HCT116 (cell line): ENCODE data around the gene NEO1. TPM values are rescaled to one million over a fixed set of nuclear protein-coding genes. Genes with fewer than 3 reads are reported as not detected.

Experiments
- ATAC-seq: fragments of 200-7000 bp; cut with Tn5 transposase; 2 replicates; pipeline ENCODE4 v1.9.1; 2020; ENCODE audit warnings: mild to moderate bottlenecking, moderate library complexity
- BruUV-seq: library from RNA; stranded (reverse); fragments of 400-500 nt; replicated peaks from 2 replicates; lab custom pipeline; 2021; lab: Mats Ljungman, UMichigan
- CTCF ChIA-PET: fragments of 300-600 bp; sonication (Branson Sonifier 250); formaldehyde crosslinking; loops from one replicate; lab custom pipeline; 2021; ENCODE audit warnings: antibody characterized with exemption; lab: Charles Lee
- POLR2A ChIA-PET: fragments of 300-600, 350-600 bp; sonication (Branson Sonifier 250); formaldehyde crosslinking; loops from one replicate; lab custom pipeline; 2021; ENCODE audit warnings: antibody characterized with exemption; lab: Charles Lee
- RAD21 ChIA-PET, 2 experiments: fragments of 300-600 bp; sonication (Branson Sonifier 250); formaldehyde crosslinking; loops; one replicate each; lab custom pipeline; 2023; ENCODE audit warnings: low total read pairs in 2 of 2; ENCODE audit not compliant: uncharacterized antibody in 2 of 2, unreplicated experiment in 2 of 2, low non-redundant PET in 1 of 2; lab: Charles Lee
- DNase-seq: peaks from one replicate; pipeline ENCODE4 v3.0.0-alpha.2; 2010; ENCODE audit warnings: low read depth, low spot score
- H2AFZ ChIP-seq: fragments of 200-600 bp; shearing (Covaris generic), sonication (generic); 2 replicates; pipeline ENCODE4 v1.6.1; 2017; ENCODE audit warnings: low read depth, mixed run types, mixed read lengths, antibody characterized with exemption, low read length; ENCODE audit not compliant: poor library complexity, severe bottlenecking
- H3K27ac ChIP-seq: 2 replicates; pipeline ENCODE4 v1.5.1; 2012; ENCODE audit warnings: low read depth, low read length
- H3K27me3 ChIP-seq: fragments of 200-600 bp; sonication (generic); 2 replicates; pipeline ENCODE4 v1.6.1; 2016; ENCODE audit warnings: mixed run types, low read length, mixed read lengths; ENCODE audit not compliant: insufficient read depth
- H3K36me3 ChIP-seq, 2 experiments: fragments of 200-500 bp in 1 of 2; fragments of 200-600 bp in 1 of 2; sonication (Bioruptor generic) in 1 of 2; sonication (generic) in 1 of 2; 2 replicates each; pipeline versions ENCODE4 v1.5.1 to v1.6.1; 2014 to 2016; ENCODE audit warnings: low read length in 2 of 2, inconsistent platforms in 1 of 2, mixed read lengths in 1 of 2, mixed run types in 1 of 2; ENCODE audit not compliant: insufficient read depth in 2 of 2, control insufficient read depth in 1 of 2
- H3K4me1 ChIP-seq, 2 experiments: fragments of 200-600 bp in 1 of 2; sonication (generic) in 1 of 2; 2 replicates each; pipeline versions ENCODE4 v1.5.1 to v1.6.1; 2012 to 2017; ENCODE audit warnings: low read length in 2 of 2, inconsistent platforms in 1 of 2, mild to moderate bottlenecking in 1 of 2, mixed read lengths in 1 of 2, mixed run types in 1 of 2, moderate library complexity in 1 of 2; ENCODE audit not compliant: insufficient read depth in 2 of 2, control insufficient read depth in 1 of 2
- H3K4me2 ChIP-seq: fragments of 200-600 bp; sonication (generic); 2 replicates; pipeline ENCODE4 v1.6.1; 2017; ENCODE audit warnings: mixed run types, low read length, mixed read lengths
- H3K4me3 ChIP-seq, 2 experiments: fragments of 200-600 bp in 1 of 2; sonication (generic) in 1 of 2; replicated peaks in 1 of 2; 2 replicates each; pipeline ENCODE4 v1.5.1; 2011 to 2016; ENCODE audit warnings: low read length in 2 of 2, control low read depth in 1 of 2, low read depth in 1 of 2, mild to moderate bottlenecking in 1 of 2, mixed read lengths in 1 of 2, mixed run types in 1 of 2
- H3K79me2 ChIP-seq: fragments of 200-600 bp; sonication (generic); 2 replicates; pipeline ENCODE4 v1.6.1; 2017; ENCODE audit warnings: mild to moderate bottlenecking, mixed run types, low read length, moderate library complexity, mixed read lengths; ENCODE audit not compliant: insufficient read depth
- H3K9ac ChIP-seq: fragments of 200-600 bp; sonication (generic); 2 replicates; pipeline ENCODE4 v1.6.1; 2016; ENCODE audit warnings: low read length, mixed read lengths
- H3K9me2 ChIP-seq: fragments of 200-600 bp; sonication (generic), shearing (Covaris generic); 2 replicates; pipeline ENCODE4 v1.6.1; 2017; ENCODE audit warnings: mixed run types, mild to moderate bottlenecking, moderate library complexity; ENCODE audit not compliant: insufficient read depth
- H3K9me3 ChIP-seq, 2 experiments: fragments of 200-500 bp in 1 of 2; fragments of 200-600 bp in 1 of 2; sonication (Bioruptor generic) in 1 of 2; sonication (generic) in 1 of 2; 2 replicates each; pipeline ENCODE4 v1.6.1; 2014 to 2017; ENCODE audit warnings: low read length in 2 of 2, mixed read lengths in 2 of 2, inconsistent platforms in 1 of 2, low read depth in 1 of 2, mild to moderate bottlenecking in 1 of 2, mixed run types in 1 of 2, moderate library complexity in 1 of 2; ENCODE audit not compliant: control insufficient read depth in 1 of 2, insufficient read depth in 1 of 2
- H4K20me1 ChIP-seq: fragments of 200-600 bp; sonication (generic), shearing (Covaris generic); 2 replicates; pipeline ENCODE4 v1.6.1; 2017; ENCODE audit warnings: mixed run types, mild to moderate bottlenecking, moderate library complexity; ENCODE audit not compliant: insufficient read depth
- CBX3 ChIP-seq: IDR thresholded peaks from 2 replicates; pipeline ENCODE4 v1.6.1; 2012; ENCODE audit warnings: low read depth
- CEBPB ChIP-seq: IDR thresholded peaks from 2 replicates; pipeline ENCODE4 v1.6.1; 2012; ENCODE audit warnings: low read depth
- EGR1 ChIP-seq: IDR thresholded peaks from 2 replicates; pipeline ENCODE4 v1.6.1; 2012; ENCODE audit warnings: low read depth
- EZH2 ChIP-seq: fragments of 200-600 bp; sonication (generic); IDR thresholded peaks from 2 replicates; pipeline ENCODE4 v1.6.1; 2017; ENCODE audit warnings: antibody characterized with exemption, mixed run types
- EZH2phosphoT487 ChIP-seq: fragments of 200-600 bp; IDR thresholded peaks from 2 replicates; pipeline ENCODE4 v1.6.1; 2018; ENCODE audit warnings: antibody characterized with exemption, borderline replicate concordance
- JUND ChIP-seq: IDR thresholded peaks from 2 replicates; pipeline ENCODE4 v1.6.1; 2012
- POLR2A ChIP-seq: IDR thresholded peaks from 2 replicates; pipeline ENCODE4 v1.7.0; 2011; ENCODE audit warnings: borderline replicate concordance; ENCODE audit not compliant: insufficient read depth, insufficient read length; ENCODE audit errors: extremely low read depth
- POLR2AphosphoS5 ChIP-seq: IDR thresholded peaks from 2 replicates; pipeline ENCODE4 v1.6.1; 2011; ENCODE audit warnings: mild to moderate bottlenecking, low read depth, low read length, moderate library complexity
- RAD21 ChIP-seq: IDR thresholded peaks from 2 replicates; pipeline ENCODE4 v1.6.1; 2012; ENCODE audit warnings: low read depth, mild to moderate bottlenecking
- SIN3A ChIP-seq: IDR thresholded peaks from 2 replicates; pipeline ENCODE4 v1.6.1; 2012; ENCODE audit warnings: low read depth
- SP1 ChIP-seq: IDR thresholded peaks from 2 replicates; pipeline ENCODE4 v1.6.1; 2012; ENCODE audit warnings: low read depth
- SRF ChIP-seq: IDR thresholded peaks from 2 replicates; pipeline ENCODE4 v1.6.1; 2012; ENCODE audit warnings: low read depth
- TCF7L2 ChIP-seq: IDR thresholded peaks from 2 replicates; pipeline ENCODE4 v1.7.0; 2011; ENCODE audit warnings: borderline replicate concordance, inconsistent platforms; ENCODE audit not compliant: insufficient read depth, insufficient read length; ENCODE audit errors: extremely low read depth
- YY1 ChIP-seq: IDR thresholded peaks from 2 replicates; pipeline ENCODE4 v1.6.1; 2011; ENCODE audit warnings: low read length, low read depth, moderate library complexity, mild to moderate bottlenecking; ENCODE audit not compliant: insufficient replicate concordance; ENCODE audit errors: extremely low read depth
- ZFX ChIP-seq: fragments of 450-650 bp; IDR thresholded peaks from 2 replicates; pipeline ENCODE4 v1.6.1; 2017
- ZNF274 ChIP-seq: fragments of 200-500 bp; sonication (Bioruptor generic); IDR thresholded peaks from 2 replicates; pipeline ENCODE4 v1.6.1; 2014; ENCODE audit warnings: mild to moderate bottlenecking, low read depth, low read length, inconsistent platforms
- intact Hi-C: fragments of 100-400 bp; cut with micrococcal nuclease; formaldehyde crosslinking; loops from 2 replicates; pipeline ENCODE4 v1.10.0; 2022
- total RNA-seq: library from RNA; stranded (reverse); gene quantifications from one replicate; pipeline ENCODE4 v1.2.1, GENCODE V29; 2021; ENCODE audit not compliant: unreplicated experiment
- TF ChIP-seq, protein P1 (sequence below): IDR thresholded peaks from 2 replicates; pipeline ENCODE4 v1.6.1; 2012
- TF ChIP-seq, protein P2 (sequence below), 3 experiments: fragments of 200-600 bp in 1 of 3; sonication (generic) in 1 of 3; IDR thresholded peaks in 2 of 3; conservative IDR thresholded peaks in 1 of 3; 2 replicates each; pipeline ENCODE4 v1.5.1; 2012 to 2017; ENCODE audit warnings: low read depth in 2 of 3, low read length in 2 of 3, antibody characterized with exemption in 1 of 3, borderline replicate concordance in 1 of 3, control low read depth in 1 of 3, mild to moderate bottlenecking in 1 of 3, mixed read lengths in 1 of 3, mixed run types in 1 of 3, moderate library complexity in 1 of 3; ENCODE audit not compliant: insufficient read depth in 1 of 3
- TF ChIP-seq, protein P3 (sequence below): IDR thresholded peaks from 2 replicates; pipeline ENCODE4 v1.6.1; 2011; ENCODE audit warnings: mild to moderate bottlenecking, low read length, moderate library complexity; ENCODE audit not compliant: insufficient replicate concordance; ENCODE audit errors: extremely low read depth
- TF ChIP-seq, protein P4 (sequence below): IDR thresholded peaks from 2 replicates; pipeline ENCODE4 v1.6.1; 2012

NEO1 gene
- total RNA-seq, 1 experiment from 2014 or later = 30.0 TPM

DNA sequence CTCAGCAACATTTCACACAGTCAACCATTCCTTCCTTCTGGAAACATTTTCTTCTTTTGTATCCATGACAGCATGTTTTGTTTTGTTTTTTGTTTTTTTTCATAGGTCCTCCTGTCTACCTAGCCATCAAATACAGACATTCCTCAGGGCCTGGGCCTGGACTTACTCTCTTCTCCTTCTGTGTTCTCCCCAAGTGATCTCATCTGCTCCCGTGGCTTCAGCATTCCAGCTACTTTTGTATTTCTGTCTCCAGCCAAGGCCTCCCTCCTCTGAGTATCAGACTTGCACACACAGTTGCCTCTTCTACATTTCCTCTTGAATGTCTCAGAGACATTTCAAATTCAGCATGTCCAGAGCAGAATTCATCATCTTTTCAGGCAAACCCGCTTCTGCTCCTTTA is 234.0 kb downstream of the NEO1 start:
- Histone ChIP-seq H3K4me3 (no peak overlapping the region), H3K9me3 (no peaks in the 10 kb centered on the region), H3K9me2 (no peaks in the 10 kb centered on the region), H3K36me3 (peaks cover 0 to 3% of the 10 kb centered on the region in 2 experiments; a peak in 2 of 4 replicates), H3K9ac (no peak overlapping the region), H3K27ac (no peak overlapping the region), H2AFZ (no peak overlapping the region), H3K4me1 (no peaks in the 10 kb centered on the region), H4K20me1 (no peaks in the 10 kb centered on the region), H3K4me2 (no peak overlapping the region), H3K27me3 (no peaks in the 10 kb centered on the region), H3K79me2 (no peaks in the 10 kb centered on the region)
- ChIA-PET CTCF (no interaction called here), RAD21 (no interaction called here), POLR2A (no interaction called here)
- intact Hi-C loops = no loop called here
- TF ChIP-seq RAD21 (no peak), POLR2AphosphoS5 (no peak), ZNF274 (no peak), YY1 (no peak), JUND (no peak), CBX3 (no peak), POLR2A (no peak), SRF (no peak), EGR1 (no peak), SP1 (no peak), TCF7L2 (no peak), EZH2phosphoT487 (no peak), SIN3A (no peak), CEBPB (no peak), EZH2 (no peak), ZFX (no peak)
- TF ChIP-seq, protein P1, sequence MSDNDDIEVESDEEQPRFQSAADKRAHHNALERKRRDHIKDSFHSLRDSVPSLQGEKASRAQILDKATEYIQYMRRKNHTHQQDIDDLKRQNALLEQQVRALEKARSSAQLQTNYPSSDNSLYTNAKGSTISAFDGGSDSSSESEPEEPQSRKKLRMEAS = no peak
- TF ChIP-seq, protein P2, sequence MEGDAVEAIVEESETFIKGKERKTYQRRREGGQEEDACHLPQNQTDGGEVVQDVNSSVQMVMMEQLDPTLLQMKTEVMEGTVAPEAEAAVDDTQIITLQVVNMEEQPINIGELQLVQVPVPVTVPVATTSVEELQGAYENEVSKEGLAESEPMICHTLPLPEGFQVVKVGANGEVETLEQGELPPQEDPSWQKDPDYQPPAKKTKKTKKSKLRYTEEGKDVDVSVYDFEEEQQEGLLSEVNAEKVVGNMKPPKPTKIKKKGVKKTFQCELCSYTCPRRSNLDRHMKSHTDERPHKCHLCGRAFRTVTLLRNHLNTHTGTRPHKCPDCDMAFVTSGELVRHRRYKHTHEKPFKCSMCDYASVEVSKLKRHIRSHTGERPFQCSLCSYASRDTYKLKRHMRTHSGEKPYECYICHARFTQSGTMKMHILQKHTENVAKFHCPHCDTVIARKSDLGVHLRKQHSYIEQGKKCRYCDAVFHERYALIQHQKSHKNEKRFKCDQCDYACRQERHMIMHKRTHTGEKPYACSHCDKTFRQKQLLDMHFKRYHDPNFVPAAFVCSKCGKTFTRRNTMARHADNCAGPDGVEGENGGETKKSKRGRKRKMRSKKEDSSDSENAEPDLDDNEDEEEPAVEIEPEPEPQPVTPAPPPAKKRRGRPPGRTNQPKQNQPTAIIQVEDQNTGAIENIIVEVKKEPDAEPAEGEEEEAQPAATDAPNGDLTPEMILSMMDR (IDR thresholded peaks at IDR 0.05 in 2 of 3, conservative IDR thresholded peaks at IDR 0.05 in 1 of 3; ENCODE audit: borderline replicate concordance in 1 of 3, insufficient read depth in 1 of 3, low read depth in 2 of 3, low read length in 2 of 3) = no peak
- TF ChIP-seq, protein P3, sequence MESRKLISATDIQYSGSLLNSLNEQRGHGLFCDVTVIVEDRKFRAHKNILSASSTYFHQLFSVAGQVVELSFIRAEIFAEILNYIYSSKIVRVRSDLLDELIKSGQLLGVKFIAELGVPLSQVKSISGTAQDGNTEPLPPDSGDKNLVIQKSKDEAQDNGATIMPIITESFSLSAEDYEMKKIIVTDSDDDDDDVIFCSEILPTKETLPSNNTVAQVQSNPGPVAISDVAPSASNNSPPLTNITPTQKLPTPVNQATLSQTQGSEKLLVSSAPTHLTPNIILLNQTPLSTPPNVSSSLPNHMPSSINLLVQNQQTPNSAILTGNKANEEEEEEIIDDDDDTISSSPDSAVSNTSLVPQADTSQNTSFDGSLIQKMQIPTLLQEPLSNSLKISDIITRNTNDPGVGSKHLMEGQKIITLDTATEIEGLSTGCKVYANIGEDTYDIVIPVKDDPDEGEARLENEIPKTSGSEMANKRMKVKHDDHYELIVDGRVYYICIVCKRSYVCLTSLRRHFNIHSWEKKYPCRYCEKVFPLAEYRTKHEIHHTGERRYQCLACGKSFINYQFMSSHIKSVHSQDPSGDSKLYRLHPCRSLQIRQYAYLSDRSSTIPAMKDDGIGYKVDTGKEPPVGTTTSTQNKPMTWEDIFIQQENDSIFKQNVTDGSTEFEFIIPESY = no peak
- TF ChIP-seq, protein P4, sequence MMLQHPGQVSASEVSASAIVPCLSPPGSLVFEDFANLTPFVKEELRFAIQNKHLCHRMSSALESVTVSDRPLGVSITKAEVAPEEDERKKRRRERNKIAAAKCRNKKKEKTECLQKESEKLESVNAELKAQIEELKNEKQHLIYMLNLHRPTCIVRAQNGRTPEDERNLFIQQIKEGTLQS = no peak
- ATAC-seq (no peak), DNase-seq (no peak)
- BruUV-seq = no TSS peak
